ENCODE results near the gene BTBD19.

The BTBD19 gene

GRCh38 chr1:44778705-44779576 is 29.4 kb upstream of the BTBD19 start:
- H3K9me3 ChIP-seq (ENCODE audit: control insufficient read depth in 2 of 2, low read length in 2 of 2), result no peaks in the 10 kb centered on the region
- H3K27ac ChIP-seq (ENCODE audit: low read depth in 2 of 2, low read length in 2 of 2), result no peak overlapping the region
- H3K9ac ChIP-seq (ENCODE audit: low read depth in 1 of 2, low read length in 2 of 2), result no peak overlapping the region
- peaks cover 27 to 39% of the 10 kb centered on the region in 2 donors for H3K36me3 ChIP-seq (ENCODE audit: control insufficient read depth in 2 of 2, insufficient read depth in 2 of 2, low read length in 2 of 2)
- H3K27me3 ChIP-seq (ENCODE audit: control insufficient read depth in 2 of 2, insufficient read depth in 2 of 2, low read length in 2 of 2), result no peaks in the 10 kb centered on the region
- peaks cover 16 to 17% of the 10 kb centered on the region in 2 donors for H3K4me1 ChIP-seq (ENCODE audit: control insufficient read depth in 2 of 2, insufficient read depth in 2 of 2, low read length in 2 of 2)
- H3K4me3 ChIP-seq (ENCODE audit: low read length in 2 of 2), result no peak overlapping the region

- H3K9ac ChIP-seq (ENCODE audit: low read depth in 1 of 2, low read length in 2 of 2), result no peak overlapping the region
- no peaks in the 10 kb centered on the region for H3K27me3 ChIP-seq (ENCODE audit: control insufficient read depth in 2 of 2, insufficient read depth in 2 of 2, low read length in 2 of 2)
- H3K4me3 ChIP-seq (ENCODE audit: low read length in 2 of 2), result no peak overlapping the region
- peaks cover 17 to 26% of the 10 kb centered on the region in 2 donors for H3K4me1 ChIP-seq (ENCODE audit: control insufficient read depth in 2 of 2, insufficient read depth in 2 of 2, low read length in 2 of 2)
- H3K36me3 ChIP-seq (ENCODE audit: control insufficient read depth in 2 of 2, insufficient read depth in 2 of 2, low read length in 2 of 2), result peaks cover 27 to 39% of the 10 kb centered on the region in 2 donors
- H3K27ac ChIP-seq (ENCODE audit: low read depth in 2 of 2, low read length in 2 of 2), result no peak overlapping the region
- H3K9me3 ChIP-seq (ENCODE audit: control insufficient read depth in 2 of 2, low read length in 2 of 2), result no peaks in the 10 kb centered on the region
These were observed 27.7 kb upstream of the BTBD19 start for GRCh38 chr1:44780583-44781121.

DNA sequence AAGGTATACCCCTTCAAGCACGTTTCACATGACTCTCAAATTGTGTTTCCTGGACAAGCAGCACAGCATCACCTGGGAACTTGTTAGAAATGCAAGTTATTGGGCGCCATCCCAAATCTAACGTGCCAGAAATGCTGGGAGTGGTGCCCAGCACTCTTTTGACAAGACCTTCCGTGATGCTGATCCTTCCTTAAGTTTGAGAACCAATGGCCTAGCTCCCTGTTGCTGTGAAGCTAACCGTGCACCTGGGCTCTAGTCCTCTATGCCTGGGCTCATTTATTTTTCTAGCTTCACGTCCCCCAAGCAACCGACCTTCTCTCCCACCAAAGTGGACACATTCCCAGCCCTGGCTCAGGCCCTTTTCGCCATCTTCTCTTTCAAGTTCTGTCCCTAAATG is 24.6 kb upstream of the BTBD19 start:
- H3K4me3 ChIP-seq (ENCODE audit: low read length in 2 of 2), result peak overlapping the region; percentile 44 to 54
- peak overlapping the region; percentile 57 to 72 for H3K9ac ChIP-seq (ENCODE audit: low read depth in 1 of 2, low read length in 2 of 2)
- no peak overlapping the region for H3K27ac ChIP-seq (ENCODE audit: low read depth in 2 of 2, low read length in 2 of 2)
- peaks cover 12 to 19% of the 10 kb centered on the region in 2 donors for H3K36me3 ChIP-seq (ENCODE audit: control insufficient read depth in 2 of 2, insufficient read depth in 2 of 2, low read length in 2 of 2)
- H3K27me3 ChIP-seq (ENCODE audit: control insufficient read depth in 2 of 2, insufficient read depth in 2 of 2, low read length in 2 of 2), result no peaks in the 10 kb centered on the region
- peaks cover 18 to 21% of the 10 kb centered on the region in 2 donors for H3K4me1 ChIP-seq (ENCODE audit: control insufficient read depth in 2 of 2, insufficient read depth in 2 of 2, low read length in 2 of 2)
- no peaks in the 10 kb centered on the region for H3K9me3 ChIP-seq (ENCODE audit: control insufficient read depth in 2 of 2, low read length in 2 of 2)

- H3K36me3 ChIP-seq (ENCODE audit: control insufficient read depth in 2 of 2, insufficient read depth in 2 of 2, low read length in 2 of 2), result peaks cover 10 to 13% of the 10 kb centered on the region in 2 donors
- H3K27ac ChIP-seq (ENCODE audit: low read depth in 2 of 2, low read length in 2 of 2), result no peak overlapping the region
- peak overlapping the region; percentile 57 to 72 for H3K9ac ChIP-seq (ENCODE audit: low read depth in 1 of 2, low read length in 2 of 2)
- no peaks in the 10 kb centered on the region for H3K9me3 ChIP-seq (ENCODE audit: control insufficient read depth in 2 of 2, low read length in 2 of 2)
- H3K4me1 ChIP-seq (ENCODE audit: control insufficient read depth in 2 of 2, insufficient read depth in 2 of 2, low read length in 2 of 2), result peaks cover 18 to 21% of the 10 kb centered on the region in 2 donors
- peak overlapping the region; percentile 44 to 59 for H3K4me3 ChIP-seq (ENCODE audit: low read length in 2 of 2)
- no peaks in the 10 kb centered on the region for H3K27me3 ChIP-seq (ENCODE audit: control insufficient read depth in 2 of 2, insufficient read depth in 2 of 2, low read length in 2 of 2)
These were observed 24.0 kb upstream of the BTBD19 start for GRCh38 chr1:44784094-44785028.

- H3K9ac ChIP-seq (ENCODE audit: low read depth in 1 of 2, low read length in 2 of 2), result no peak overlapping the region
- no peaks in the 10 kb centered on the region for H3K27me3 ChIP-seq (ENCODE audit: control insufficient read depth in 2 of 2, insufficient read depth in 2 of 2, low read length in 2 of 2)
- H3K36me3 ChIP-seq (ENCODE audit: control insufficient read depth in 2 of 2, insufficient read depth in 2 of 2, low read length in 2 of 2), result peaks cover 10 to 13% of the 10 kb centered on the region in 2 donors
- H3K4me3 ChIP-seq (ENCODE audit: low read length in 2 of 2), result no peak overlapping the region
- H3K4me1 ChIP-seq (ENCODE audit: control insufficient read depth in 2 of 2, insufficient read depth in 2 of 2, low read length in 2 of 2), result peaks cover 18 to 21% of the 10 kb centered on the region in 2 donors
- H3K27ac ChIP-seq (ENCODE audit: low read depth in 2 of 2, low read length in 2 of 2), result no peak overlapping the region
- H3K9me3 ChIP-seq (ENCODE audit: control insufficient read depth in 2 of 2, low read length in 2 of 2), result no peaks in the 10 kb centered on the region
These were observed 23.3 kb upstream of the BTBD19 start for GRCh38 chr1:44785029-44785380.

GRCh38 chr1:44785501-44786137 is 22.7 kb upstream of the BTBD19 start:
- H3K27ac ChIP-seq (ENCODE audit: low read depth in 2 of 2, low read length in 2 of 2), result no peak overlapping the region
- H3K4me1 ChIP-seq (ENCODE audit: control insufficient read depth in 2 of 2, insufficient read depth in 2 of 2, low read length in 2 of 2), result peaks cover 18 to 21% of the 10 kb centered on the region in 2 donors
- peak overlapping the region; percentile 35 to 65 for H3K9ac ChIP-seq (ENCODE audit: low read depth in 1 of 2, low read length in 2 of 2)
- no peaks in the 10 kb centered on the region for H3K27me3 ChIP-seq (ENCODE audit: control insufficient read depth in 2 of 2, insufficient read depth in 2 of 2, low read length in 2 of 2)
- no peaks in the 10 kb centered on the region for H3K9me3 ChIP-seq (ENCODE audit: control insufficient read depth in 2 of 2, low read length in 2 of 2)
- H3K4me3 ChIP-seq (ENCODE audit: low read length in 2 of 2), result peak overlapping the region; percentile 56 to 70
- peaks cover 7% of the 10 kb centered on the region in 2 donors for H3K36me3 ChIP-seq (ENCODE audit: control insufficient read depth in 2 of 2, insufficient read depth in 2 of 2, low read length in 2 of 2)

DNA sequence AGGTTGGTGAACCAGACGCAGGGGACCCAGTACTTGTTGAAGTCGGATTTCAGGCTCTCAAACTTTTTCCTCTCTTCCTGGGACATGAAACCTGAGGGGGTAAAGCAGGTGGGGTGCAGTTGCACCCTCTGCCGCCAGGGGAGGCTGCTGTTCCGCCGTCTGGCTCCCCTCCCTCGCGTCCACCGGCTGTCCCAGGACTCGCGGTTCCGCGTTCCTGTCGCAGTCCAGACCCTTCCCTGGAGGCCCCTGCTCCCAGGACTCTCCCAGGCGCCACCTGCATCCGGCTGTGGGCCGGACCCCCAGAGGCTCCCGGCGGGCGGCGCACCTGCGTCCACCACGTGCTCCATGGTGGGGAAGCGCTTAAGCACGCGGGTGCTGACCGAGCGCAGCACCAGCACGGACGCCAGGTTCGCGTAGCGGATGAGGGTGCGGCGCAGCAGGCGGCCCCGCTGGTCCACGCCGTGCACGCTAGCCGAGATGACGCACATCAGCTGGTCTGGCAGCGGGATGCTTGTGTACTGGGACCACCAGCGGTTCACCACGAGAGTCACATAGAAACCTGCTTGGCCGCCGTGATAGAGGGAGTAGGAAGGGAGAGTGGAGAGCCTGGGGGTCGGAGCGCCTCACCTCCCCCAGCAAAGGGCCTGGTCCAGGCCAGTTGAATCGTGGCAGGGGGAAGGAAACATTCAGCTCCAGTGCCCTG is 22.0 kb upstream of the BTBD19 start:
- Histone ChIP-seq H3K27ac (ENCODE audit: low read depth in 2 of 2, low read length in 2 of 2) (peak overlapping the region in 1 of 2 donors; percentile 61), H3K9ac (ENCODE audit: low read depth in 1 of 2, low read length in 2 of 2) (peak overlapping the region; percentile 35 to 65), H3K36me3 (ENCODE audit: control insufficient read depth in 2 of 2, insufficient read depth in 2 of 2, low read length in 2 of 2) (peaks cover under 1 to 2% of the 10 kb centered on the region in 2 donors), H3K9me3 (ENCODE audit: control insufficient read depth in 2 of 2, low read length in 2 of 2) (no peaks in the 10 kb centered on the region), H3K4me3 (ENCODE audit: low read length in 2 of 2) (peak overlapping the region; percentile 56 to 70), H3K27me3 (ENCODE audit: control insufficient read depth in 2 of 2, insufficient read depth in 2 of 2, low read length in 2 of 2) (no peaks in the 10 kb centered on the region), H3K4me1 (ENCODE audit: control insufficient read depth in 2 of 2, insufficient read depth in 2 of 2, low read length in 2 of 2) (peaks cover 21% of the 10 kb centered on the region in 2 donors)

DNA sequence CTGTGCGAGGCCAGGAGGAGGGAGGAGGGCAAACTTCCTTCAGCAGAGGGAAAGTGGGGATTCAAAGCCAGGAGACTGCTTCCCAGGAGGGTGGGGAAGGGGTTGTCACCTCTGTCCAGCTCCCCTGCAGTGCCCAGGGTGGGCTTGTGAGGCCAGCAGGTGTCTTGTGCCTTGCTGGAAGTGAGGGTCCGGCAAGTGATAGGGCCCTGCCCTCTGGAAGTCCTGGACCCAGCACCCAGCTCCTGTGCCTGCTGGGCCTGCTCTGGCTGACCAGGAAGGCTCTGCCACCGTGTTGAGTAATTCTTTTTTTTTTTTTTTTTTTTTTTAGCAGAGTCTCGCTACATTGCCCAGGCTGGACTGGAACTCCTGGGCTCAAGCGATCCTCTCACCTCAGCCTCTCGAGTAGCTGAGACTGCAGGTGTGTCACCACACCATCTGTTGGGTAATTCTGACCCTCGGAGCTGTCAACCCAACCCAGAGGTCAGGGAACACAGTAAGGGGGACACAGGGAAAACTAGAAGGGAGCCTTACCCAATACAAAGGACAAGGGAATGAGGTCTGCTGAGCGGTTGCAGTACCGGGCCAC is 21.4 kb upstream of the BTBD19 start:
- H3K4me1 ChIP-seq (ENCODE audit: control insufficient read depth in 2 of 2, insufficient read depth in 2 of 2, low read length in 2 of 2), result peaks cover 21 to 25% of the 10 kb centered on the region in 2 donors
- no peaks in the 10 kb centered on the region for H3K9me3 ChIP-seq (ENCODE audit: control insufficient read depth in 2 of 2, low read length in 2 of 2)
- H3K36me3 ChIP-seq (ENCODE audit: control insufficient read depth in 2 of 2, insufficient read depth in 2 of 2, low read length in 2 of 2), result no peaks in the 10 kb centered on the region
- no peaks in the 10 kb centered on the region for H3K27me3 ChIP-seq (ENCODE audit: control insufficient read depth in 2 of 2, insufficient read depth in 2 of 2, low read length in 2 of 2)
- H3K27ac ChIP-seq (ENCODE audit: low read depth in 2 of 2, low read length in 2 of 2), result no peak overlapping the region
- peak overlapping the region in 1 of 2 donors; percentile 70 for H3K4me3 ChIP-seq (ENCODE audit: low read length in 2 of 2)
- peak overlapping the region; percentile 35 to 65 for H3K9ac ChIP-seq (ENCODE audit: low read depth in 1 of 2, low read length in 2 of 2)

GRCh38 chr1:44787506-44787905 is 20.8 kb upstream of the BTBD19 start:
- H3K27ac ChIP-seq (ENCODE audit: low read depth in 2 of 2, low read length in 2 of 2), result no peak overlapping the region
- H3K9ac ChIP-seq (ENCODE audit: low read depth in 1 of 2, low read length in 2 of 2), result no peak overlapping the region
- peaks cover 21 to 25% of the 10 kb centered on the region in 2 donors for H3K4me1 ChIP-seq (ENCODE audit: control insufficient read depth in 2 of 2, insufficient read depth in 2 of 2, low read length in 2 of 2)

More at GRCh38 chr1:44787506-44787905, 20.8 kb upstream of the BTBD19 start:
- Histone ChIP-seq H3K9me3 (ENCODE audit: control insufficient read depth in 2 of 2, low read length in 2 of 2) (no peaks in the 10 kb centered on the region), H3K36me3 (ENCODE audit: control insufficient read depth in 2 of 2, insufficient read depth in 2 of 2, low read length in 2 of 2) (no peaks in the 10 kb centered on the region), H3K27me3 (ENCODE audit: control insufficient read depth in 2 of 2, insufficient read depth in 2 of 2, low read length in 2 of 2) (no peaks in the 10 kb centered on the region), H3K4me3 (ENCODE audit: low read length in 2 of 2) (no peak overlapping the region)

Data from mucosa of rectum (tissue), 2 donors.